Calu3 (cell line): ENCODE results near the gene NCKAP5. TPM values are rescaled to one million over a fixed set of nuclear protein-coding genes. Genes with fewer than 3 reads are reported as not detected.

Experiments
- BruUV-seq: library from RNA; stranded (reverse); fragments of 400-500 nt; replicated peaks from 2 replicates; lab custom pipeline; 2021; lab: Mats Ljungman, UMichigan
- CTCF ChIA-PET: fragments of 300-600 bp; sonication (Branson Sonifier 250); formaldehyde crosslinking; loops from one replicate; lab custom pipeline; 2022; ENCODE audit warnings: antibody characterized with exemption; lab: Charles Lee
- DNase-seq: peaks from one replicate; pipeline ENCODE4 v3.0.0; 2022
- H3K27ac Mint-ChIP-seq: one replicate; pipeline ENCODE4 v1.8.0; 2022; ENCODE audit warnings: mixed read lengths; ENCODE audit not compliant: unreplicated experiment
- H3K27me3 Mint-ChIP-seq: one replicate; pipeline ENCODE4 v1.8.0; 2022; ENCODE audit warnings: mixed read lengths; ENCODE audit not compliant: unreplicated experiment
- H3K36me3 Mint-ChIP-seq: one replicate; pipeline ENCODE4 v1.8.0; 2022; ENCODE audit warnings: mild to moderate bottlenecking, moderate library complexity, mixed read lengths; ENCODE audit not compliant: insufficient read depth, unreplicated experiment
- H3K4me1 Mint-ChIP-seq: one replicate; pipeline ENCODE4 v1.8.0; 2022; ENCODE audit warnings: mild to moderate bottlenecking, low read depth, mixed read lengths; ENCODE audit not compliant: unreplicated experiment
- H3K4me3 Mint-ChIP-seq: one replicate; pipeline ENCODE4 v1.8.0; 2022; ENCODE audit warnings: mild to moderate bottlenecking, low read depth, moderate library complexity, mixed read lengths; ENCODE audit not compliant: unreplicated experiment
- H3K9me3 Mint-ChIP-seq: one replicate; pipeline ENCODE4 v1.8.0; 2022; ENCODE audit warnings: low read depth, mixed read lengths; ENCODE audit not compliant: unreplicated experiment
- intact Hi-C: fragments of 100-400 bp; cut with micrococcal nuclease; formaldehyde crosslinking; loops from one replicate; pipeline ENCODE4 v1.10.0; 2022; ENCODE audit not compliant: unreplicated experiment
- total RNA-seq: library from RNA; stranded (reverse); gene quantifications from 2 replicates; pipeline ENCODE4 v1.2.3, GENCODE V29; 2022
- TF ChIP-seq, protein P1 (sequence below): fragments of 200-600 bp; IDR thresholded peaks from one replicate; pipeline ENCODE4 v1.8.0; 2022; ENCODE audit warnings: antibody characterized with exemption; ENCODE audit not compliant: unreplicated experiment

Gene NCKAP5
- total RNA-seq, 1 experiment from 2014 or later = 2.2 TPM

- DNase-seq = no peak
- TF ChIP-seq, protein P1, sequence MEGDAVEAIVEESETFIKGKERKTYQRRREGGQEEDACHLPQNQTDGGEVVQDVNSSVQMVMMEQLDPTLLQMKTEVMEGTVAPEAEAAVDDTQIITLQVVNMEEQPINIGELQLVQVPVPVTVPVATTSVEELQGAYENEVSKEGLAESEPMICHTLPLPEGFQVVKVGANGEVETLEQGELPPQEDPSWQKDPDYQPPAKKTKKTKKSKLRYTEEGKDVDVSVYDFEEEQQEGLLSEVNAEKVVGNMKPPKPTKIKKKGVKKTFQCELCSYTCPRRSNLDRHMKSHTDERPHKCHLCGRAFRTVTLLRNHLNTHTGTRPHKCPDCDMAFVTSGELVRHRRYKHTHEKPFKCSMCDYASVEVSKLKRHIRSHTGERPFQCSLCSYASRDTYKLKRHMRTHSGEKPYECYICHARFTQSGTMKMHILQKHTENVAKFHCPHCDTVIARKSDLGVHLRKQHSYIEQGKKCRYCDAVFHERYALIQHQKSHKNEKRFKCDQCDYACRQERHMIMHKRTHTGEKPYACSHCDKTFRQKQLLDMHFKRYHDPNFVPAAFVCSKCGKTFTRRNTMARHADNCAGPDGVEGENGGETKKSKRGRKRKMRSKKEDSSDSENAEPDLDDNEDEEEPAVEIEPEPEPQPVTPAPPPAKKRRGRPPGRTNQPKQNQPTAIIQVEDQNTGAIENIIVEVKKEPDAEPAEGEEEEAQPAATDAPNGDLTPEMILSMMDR = no peak
- intact Hi-C loops = no loop called here
- H3K27me3 Mint-ChIP-seq = no peaks in the 10 kb centered on the region
- no peak overlapping the region for H3K4me3 Mint-ChIP-seq
- H3K4me1 Mint-ChIP-seq = no peaks in the 10 kb centered on the region
- BruUV-seq = no TSS peak
- peaks cover 3% of the 10 kb centered on the region for H3K9me3 Mint-ChIP-seq
- no peak overlapping the region for H3K27ac Mint-ChIP-seq
- CTCF ChIA-PET = interaction anchor here (0.7 kb wide), 1 partner anchor 9 kb away, joined by 4 read pairs; no protein-coding TSS in a partner anchor
- H3K36me3 Mint-ChIP-seq = no peaks in the 10 kb centered on the region
Measured at GRCh38 chr2:133253793-133254192, 314.5 kb downstream of the NCKAP5 start.

DNA sequence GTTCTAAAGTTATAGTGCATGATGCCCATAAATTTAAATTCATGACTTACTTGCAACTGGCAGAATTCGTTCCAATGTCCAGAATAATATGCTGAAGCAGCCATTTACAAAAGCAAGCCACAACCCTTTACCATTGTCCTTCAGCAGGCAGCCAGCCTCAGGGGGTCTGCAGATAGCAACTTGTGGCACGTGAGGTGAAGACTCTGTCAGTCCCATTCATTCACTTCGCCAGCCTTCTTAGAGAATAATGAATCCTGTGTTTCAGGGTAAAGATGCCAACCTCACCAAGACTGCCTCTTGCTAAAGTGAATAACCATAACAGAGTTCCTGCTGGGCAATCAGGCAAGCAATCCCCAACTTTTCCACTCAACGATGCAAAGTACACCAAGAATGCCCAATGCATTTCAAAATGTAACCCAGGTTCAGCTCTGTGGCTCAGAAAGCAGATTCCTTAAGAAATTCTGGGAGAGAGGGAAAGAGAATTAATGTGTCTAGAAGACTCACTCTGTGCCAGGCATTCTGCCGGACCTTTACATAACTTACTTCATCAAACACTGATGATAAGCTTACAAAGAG is 315.4 kb downstream of the NCKAP5 start:
- CTCF ChIA-PET = no interaction called here
- H3K4me3 Mint-ChIP-seq = no peak overlapping the region
- intact Hi-C loops = no loop called here
- H3K27ac Mint-ChIP-seq = no peak overlapping the region
- peaks cover 3% of the 10 kb centered on the region for H3K9me3 Mint-ChIP-seq
- DNase-seq = no peak
- no peaks in the 10 kb centered on the region for H3K27me3 Mint-ChIP-seq
- BruUV-seq = no TSS peak
- no peaks in the 10 kb centered on the region for H3K4me1 Mint-ChIP-seq
- no peaks in the 10 kb centered on the region for H3K36me3 Mint-ChIP-seq
- TF ChIP-seq, protein P1 = no peak

- Mint-ChIP-seq H3K4me1 (no peaks in the 10 kb centered on the region), H3K4me3 (no peak overlapping the region), H3K36me3 (no peaks in the 10 kb centered on the region), H3K27ac (no peak overlapping the region), H3K9me3 (peaks cover 3% of the 10 kb centered on the region), H3K27me3 (no peaks in the 10 kb centered on the region)
- intact Hi-C loops = no loop called here
- no peak for DNase-seq
- CTCF ChIA-PET = interaction anchor here (0.7 kb wide), 1 partner anchor 12 kb away, joined by 3 read pairs; no protein-coding TSS in a partner anchor
- TF ChIP-seq, protein P1 = no peak
- no TSS peak for BruUV-seq
Measured at GRCh38 chr2:133249362-133249761, 318.9 kb downstream of the NCKAP5 start.

GRCh38 chr2:133248264-133248663 is 320.0 kb downstream of the NCKAP5 start:
- no peaks in the 10 kb centered on the region for H3K27me3 Mint-ChIP-seq
- H3K27ac Mint-ChIP-seq = no peak overlapping the region
- no peaks in the 10 kb centered on the region for H3K4me1 Mint-ChIP-seq
- H3K36me3 Mint-ChIP-seq = no peaks in the 10 kb centered on the region
- TF ChIP-seq, protein P1 = no peak
- no peak for DNase-seq
- H3K9me3 Mint-ChIP-seq = peaks cover 3% of the 10 kb centered on the region
- no peak overlapping the region for H3K4me3 Mint-ChIP-seq
- intact Hi-C loops = no loop called here
- no TSS peak for BruUV-seq
- CTCF ChIA-PET = no interaction called here
